Mesothelial cell of epicardium (in vitro differentiated cells): Measurements from ENCODE around the gene NEK10. TPM values are rescaled to one million over a fixed set of nuclear protein-coding genes. Genes with fewer than 3 reads are reported as not detected.

ENCODE experiments used
- DNase-seq, 2 experiments: peaks; one replicate each; pipeline ENCODE4 v3.0.0; 2021; ENCODE audit warnings: low spot score in 2 of 2; ENCODE audit not compliant: unreplicated experiment in 2 of 2
- H3K27ac Mint-ChIP-seq: 2 replicates; pipeline ENCODE4 v1.8.0; 2021; ENCODE audit warnings: mixed read lengths
- H3K27me3 Mint-ChIP-seq: 2 replicates; pipeline ENCODE4 v1.8.0; 2021; ENCODE audit warnings: low read depth, mixed read lengths
- H3K36me3 Mint-ChIP-seq: 2 replicates; pipeline ENCODE4 v1.8.0; 2021; ENCODE audit warnings: mixed read lengths
- H3K4me1 Mint-ChIP-seq: 2 replicates; pipeline ENCODE4 v1.8.0; 2021; ENCODE audit warnings: mixed read lengths
- H3K4me3 Mint-ChIP-seq: 2 replicates; pipeline ENCODE4 v1.8.0; 2021; ENCODE audit warnings: mild to moderate bottlenecking, moderate library complexity, mixed read lengths
- H3K9me3 Mint-ChIP-seq: 2 replicates; pipeline ENCODE4 v1.8.0; 2021; ENCODE audit warnings: mixed read lengths
- total RNA-seq: library from RNA; stranded (reverse); gene quantifications from 3 replicates; pipeline ENCODE4 v1.2.1, GENCODE V29; 2021
- TF ChIP-seq, protein P1 (sequence below): fragments of 200-600 bp; sonication (generic); IDR thresholded peaks from one replicate; pipeline ENCODE4 v1.5.0; 2021; ENCODE audit warnings: antibody characterized with exemption; ENCODE audit not compliant: unreplicated experiment

Gene NEK10
- total RNA-seq, 1 donor from 2014 or later = 1.2 TPM

DNA sequence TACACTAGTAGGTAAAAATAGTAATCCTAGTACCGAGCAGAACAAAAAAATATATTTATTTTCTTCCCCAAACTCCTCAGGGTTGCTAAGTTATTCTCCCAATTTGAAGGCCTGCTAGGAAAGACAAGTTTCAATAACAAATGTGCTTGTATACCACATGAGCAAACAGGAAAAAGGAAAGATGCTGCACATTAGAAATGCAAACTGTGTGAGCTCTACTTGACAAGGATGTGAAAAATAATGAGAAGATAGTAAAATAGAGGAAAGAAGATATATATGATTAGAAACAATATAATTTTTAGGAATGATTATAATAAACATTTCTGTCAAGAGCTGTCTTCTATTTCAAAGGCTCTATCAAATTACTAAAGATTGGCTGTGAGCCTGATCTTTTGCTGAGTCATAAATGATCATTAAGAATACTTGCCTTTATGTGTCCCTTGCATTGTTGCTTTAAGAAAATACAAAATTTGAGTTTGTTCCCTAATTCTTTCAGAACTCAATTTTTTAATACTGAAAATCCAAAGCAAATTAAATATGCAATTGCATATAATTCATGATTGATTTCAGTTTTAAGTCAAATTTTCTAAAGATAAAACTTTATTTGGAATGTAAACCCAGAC, 174.2 kb downstream of the NEK10 start:
- Mint-ChIP-seq H3K9me3 (peaks cover 17% of the 10 kb centered on the region), H3K36me3 (peaks cover 2% of the 10 kb centered on the region), H3K27me3 (no peaks in the 10 kb centered on the region), H3K27ac (no peak overlapping the region), H3K4me3 (no peak overlapping the region), H3K4me1 (peaks cover 2% of the 10 kb centered on the region)
- no peak for DNase-seq
- TF ChIP-seq, protein P1, sequence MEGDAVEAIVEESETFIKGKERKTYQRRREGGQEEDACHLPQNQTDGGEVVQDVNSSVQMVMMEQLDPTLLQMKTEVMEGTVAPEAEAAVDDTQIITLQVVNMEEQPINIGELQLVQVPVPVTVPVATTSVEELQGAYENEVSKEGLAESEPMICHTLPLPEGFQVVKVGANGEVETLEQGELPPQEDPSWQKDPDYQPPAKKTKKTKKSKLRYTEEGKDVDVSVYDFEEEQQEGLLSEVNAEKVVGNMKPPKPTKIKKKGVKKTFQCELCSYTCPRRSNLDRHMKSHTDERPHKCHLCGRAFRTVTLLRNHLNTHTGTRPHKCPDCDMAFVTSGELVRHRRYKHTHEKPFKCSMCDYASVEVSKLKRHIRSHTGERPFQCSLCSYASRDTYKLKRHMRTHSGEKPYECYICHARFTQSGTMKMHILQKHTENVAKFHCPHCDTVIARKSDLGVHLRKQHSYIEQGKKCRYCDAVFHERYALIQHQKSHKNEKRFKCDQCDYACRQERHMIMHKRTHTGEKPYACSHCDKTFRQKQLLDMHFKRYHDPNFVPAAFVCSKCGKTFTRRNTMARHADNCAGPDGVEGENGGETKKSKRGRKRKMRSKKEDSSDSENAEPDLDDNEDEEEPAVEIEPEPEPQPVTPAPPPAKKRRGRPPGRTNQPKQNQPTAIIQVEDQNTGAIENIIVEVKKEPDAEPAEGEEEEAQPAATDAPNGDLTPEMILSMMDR = no peak

DNA sequence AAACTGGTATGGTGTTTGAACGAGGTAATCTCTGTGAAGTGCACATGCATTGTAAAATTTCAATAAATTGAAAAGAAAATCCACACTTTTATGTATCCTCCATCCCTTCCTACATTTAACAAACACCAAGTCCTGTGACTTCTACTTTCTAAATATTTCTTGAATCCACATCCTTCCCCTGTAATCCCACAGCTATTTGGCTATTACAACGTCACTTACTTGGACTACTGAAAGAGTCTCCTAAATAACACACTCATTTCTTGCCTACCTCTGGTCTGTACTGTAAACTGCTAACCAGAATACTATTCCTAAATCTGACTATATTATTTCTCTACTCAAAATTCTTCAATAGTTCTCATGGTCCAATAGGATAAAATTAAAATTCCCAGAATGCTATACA, 176.1 kb downstream of the NEK10 start:
- TF ChIP-seq, protein P1 = no peak
- no peak overlapping the region for H3K27ac Mint-ChIP-seq
- no peaks in the 10 kb centered on the region for H3K27me3 Mint-ChIP-seq
- no peak for DNase-seq
- H3K4me3 Mint-ChIP-seq = no peak overlapping the region
- H3K4me1 Mint-ChIP-seq = peaks cover 3% of the 10 kb centered on the region
- H3K36me3 Mint-ChIP-seq = peaks cover 2% of the 10 kb centered on the region
- peaks cover 11% of the 10 kb centered on the region for H3K9me3 Mint-ChIP-seq

DNA sequence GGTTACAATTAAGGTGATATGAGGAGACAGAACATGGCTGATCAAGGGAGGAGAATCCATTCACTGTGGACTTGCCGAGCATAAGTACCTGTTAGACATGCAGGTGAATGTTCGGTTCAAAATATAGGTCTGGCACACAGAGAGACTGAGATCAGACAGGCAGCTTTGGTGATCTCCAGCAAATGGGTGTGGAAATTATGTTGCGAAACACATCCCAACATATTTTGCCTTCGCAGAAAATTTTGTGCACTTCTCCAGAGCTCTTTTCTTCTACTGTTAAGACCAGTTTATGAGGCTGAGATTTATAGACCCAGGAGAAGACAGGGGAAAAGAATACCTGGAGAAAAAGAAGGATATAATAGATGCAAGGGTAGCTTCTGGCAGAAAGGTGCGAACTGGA, 183.2 kb downstream of the NEK10 start:
- no peak overlapping the region for H3K4me3 Mint-ChIP-seq
- H3K36me3 Mint-ChIP-seq = no peaks in the 10 kb centered on the region
- H3K4me1 Mint-ChIP-seq = peaks cover 1% of the 10 kb centered on the region
- H3K27ac Mint-ChIP-seq = no peak overlapping the region
- TF ChIP-seq, protein P1 = no peak
- DNase-seq = no peak
- H3K9me3 Mint-ChIP-seq = peaks cover 5% of the 10 kb centered on the region
- peaks cover 1% of the 10 kb centered on the region for H3K27me3 Mint-ChIP-seq

DNA sequence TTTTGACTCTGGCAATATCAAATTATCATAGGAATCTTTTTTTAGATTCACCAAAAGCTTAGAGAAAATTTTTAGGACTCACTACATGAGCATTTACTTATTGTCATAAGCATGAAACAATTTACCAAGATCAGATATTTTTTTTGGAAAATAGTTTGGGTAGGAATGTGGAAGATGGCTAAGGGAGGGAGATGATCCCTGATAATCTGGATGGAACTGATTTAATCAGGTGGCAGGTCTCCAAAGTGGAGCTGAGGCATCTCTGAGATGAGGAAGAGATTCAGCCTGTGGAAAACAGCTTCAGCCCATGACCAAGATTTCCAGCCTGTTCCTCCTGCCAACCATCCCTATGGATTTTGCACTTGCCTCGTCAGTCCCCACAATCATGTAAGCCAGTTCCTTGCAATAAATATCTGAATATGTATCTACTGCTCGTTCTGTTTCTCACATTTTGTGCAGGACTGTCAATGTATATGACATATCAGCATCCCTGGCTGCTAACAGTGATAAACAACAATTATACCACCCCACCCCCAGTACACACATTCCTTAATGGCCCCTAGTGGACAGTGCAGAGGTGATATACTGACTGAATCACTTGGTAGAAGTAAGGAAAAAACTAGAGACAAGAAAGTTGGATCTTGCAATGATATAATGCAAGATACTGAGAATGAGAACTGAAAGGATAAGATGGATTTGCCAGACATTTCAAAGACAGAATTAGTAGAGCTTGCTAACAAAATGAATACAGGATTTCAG, 183.8 kb downstream of the NEK10 start:
- peaks cover 1% of the 10 kb centered on the region for H3K27me3 Mint-ChIP-seq
- TF ChIP-seq, protein P1 = no peak
- no peak overlapping the region for H3K27ac Mint-ChIP-seq
- peaks cover 5% of the 10 kb centered on the region for H3K9me3 Mint-ChIP-seq
- H3K4me1 Mint-ChIP-seq = peaks cover 1% of the 10 kb centered on the region
- DNase-seq = no peak
- H3K36me3 Mint-ChIP-seq = no peaks in the 10 kb centered on the region
- H3K4me3 Mint-ChIP-seq = no peak overlapping the region

DNA sequence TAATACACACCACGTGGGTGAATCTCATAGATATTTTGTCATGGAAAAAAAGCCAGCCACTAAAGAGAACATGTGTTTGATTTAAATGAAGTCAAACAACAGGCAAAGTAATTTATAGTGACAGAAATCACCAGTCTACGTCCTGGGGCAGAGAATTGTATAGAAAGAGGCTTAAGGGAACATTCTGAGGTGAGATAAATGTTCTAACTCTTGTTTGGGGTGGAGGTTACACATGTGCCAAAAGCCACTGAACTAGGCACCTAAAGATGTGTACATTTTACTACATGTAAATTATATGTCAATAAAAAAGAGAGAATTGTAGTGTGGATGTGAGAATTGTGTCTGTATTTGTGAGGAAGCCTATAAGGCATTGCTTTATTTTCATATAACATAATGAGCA, 184.9 kb downstream of the NEK10 start:
- no peak for DNase-seq
- H3K27me3 Mint-ChIP-seq = peaks cover 1% of the 10 kb centered on the region
- no peak overlapping the region for H3K27ac Mint-ChIP-seq
- H3K4me3 Mint-ChIP-seq = no peak overlapping the region
- H3K4me1 Mint-ChIP-seq = no peaks in the 10 kb centered on the region
- TF ChIP-seq, protein P1 = no peak
- peaks cover 5% of the 10 kb centered on the region for H3K9me3 Mint-ChIP-seq
- H3K36me3 Mint-ChIP-seq = no peaks in the 10 kb centered on the region
